Vagina (tissue), 2 donors: Measurements from ENCODE around the gene ELMOD1.

ENCODE experiments used
- POLR2A ChIP-seq, 2 donors: fragments of 450-650 bp; IDR thresholded peaks; one replicate each; pipeline ENCODE4 v1.6.1; 2017; ENCODE audit warnings: antibody characterized with exemption in 2 of 2, mild to moderate bottlenecking in 2 of 2, moderate library complexity in 2 of 2
- POLR2AphosphoS5 ChIP-seq, 2 donors: sonication (generic); formaldehyde crosslinking; IDR thresholded peaks; one replicate each; pipeline ENCODE4 v1.9.0; 2017; ENCODE audit warnings: antibody characterized with exemption in 2 of 2, mild to moderate bottlenecking in 2 of 2, low read depth in 1 of 2; ENCODE audit not compliant: insufficient read depth in 1 of 2

GRCh38 chr11:107688322-107688918, 97.5 kb downstream of the ELMOD1 start:
- no peak for TF ChIP-seq POLR2A (IDR thresholded peaks at IDR 0.05)
- TF ChIP-seq POLR2AphosphoS5 (IDR thresholded peaks at IDR 0.05; ENCODE audit: insufficient read depth in 1 of 2, low read depth in 1 of 2), result no peak
